Adrenal gland (tissue), 12 donors: Measurements from ENCODE around the gene SOX13. TPM values are rescaled to one million over a fixed set of nuclear protein-coding genes. Genes with fewer than 3 reads are reported as not detected.

Experiments
- DNase-seq, 7 donors: peaks; one replicate each; pipeline ENCODE4 v3.0.0-alpha.2; 2019 to 2020
- H3K27ac ChIP-seq, 5 donors: fragments of 200-600 bp; sonication (generic) in 4 of 5; 1 replicate in 3 of 5; 2 replicates in 2 of 5; pipeline versions ENCODE4 v1.5.1 to v1.8.0; 2016 to 2020; ENCODE audit warnings: mild to moderate bottlenecking in 1 of 5
- H3K27me3 ChIP-seq: fragments of 200-600 bp; 2 replicates; pipeline ENCODE4 v1.8.0; 2021
- H3K36me3 ChIP-seq, 2 donors: fragments of 200-600 bp; replicated peaks in 1 of 2; 1 replicate in 1 of 2; 2 replicates in 1 of 2; pipeline versions ENCODE4 v1.5.1 to v1.8.0; 2018 to 2022
- H3K4me1 ChIP-seq, 2 donors: fragments of 200-600 bp; replicated peaks in 1 of 2; 1 replicate in 1 of 2; 2 replicates in 1 of 2; pipeline versions ENCODE4 v1.5.1 to v1.8.0; 2018 to 2021
- H3K4me3 ChIP-seq, 4 donors: fragments of 200-600 bp; sonication (generic) in 3 of 4; one replicate each; pipeline ENCODE4 v1.5.1; 2016 to 2018
- H3K9me3 ChIP-seq, 3 donors: fragments of 200-600 bp; sonication (generic) in 1 of 3; replicated peaks in 1 of 3; 1 replicate in 2 of 3; 2 replicates in 1 of 3; pipeline versions ENCODE4 v1.5.1 to v1.8.0; 2016 to 2021
- CTCF ChIP-seq, 6 experiments: fragments of 450-650 bp in 4 of 6; fragments of 200-600 bp in 2 of 6; sonication (generic) in 1 of 6; IDR thresholded peaks; 1 replicate in 5 of 6; 2 replicates in 1 of 6; pipeline versions ENCODE4 v1.5.1 to v1.8.0; 2016 to 2021; ENCODE audit warnings: antibody characterized with exemption in 6 of 6, mild to moderate bottlenecking in 2 of 6, moderate library complexity in 1 of 6
- POLR2A ChIP-seq, 2 donors: fragments of 450-650 bp; IDR thresholded peaks; one replicate each; pipeline ENCODE4 v1.6.1; 2017; ENCODE audit warnings: antibody characterized with exemption in 2 of 2, mild to moderate bottlenecking in 2 of 2, moderate library complexity in 1 of 2
- WGBS, 4 donors: extraction: QIAGEN DNeasy Blood & Tissue Kit in 2 of 4; methylation state at CpG; one replicate each; pipeline versions ENCODE4 v1.1.5 to v1.1.7; 2013 to 2017; 5-methylcytosine and 5-hydroxymethylcytosine counted together
- intact Hi-C, 2 donors: fragments of 100-400 bp; cut with DNase I; formaldehyde crosslinking; loops; one replicate each; pipeline versions ENCODE4 v1.14.1 to v1.15.0; 2022 to 2023
- polyA plus RNA-seq, 3 donors: library from polyadenylated mRNA; stranded (reverse); fragments of 200-250 nt in 2 of 3; fragments of 350-450 nt in 1 of 3; fragmentation: Illumina TruSeq in 1 of 3; extraction: RNeasy Lipid Tissue Mini Kit (QIAGEN cat#74804) in 1 of 3; gene quantifications; one replicate each; pipeline ENCODE4 v1.2.3, GENCODE V29; 2013 to 2014
- total RNA-seq, 9 donors: library from RNA; depleted of rRNA in 4 of 9; stranded (reverse); fragments of >200 nt in 4 of 9; fragments of 120-200 nt in 1 of 9; fragmentation: NEBNext Ultra II Directional in 1 of 9; extraction: Animal tissue kit (Norgen Biotek cat#: 25700) in 1 of 9; gene quantifications; one replicate each; pipeline versions ENCODE4 v1.1.0 to v1.2.4, GENCODE V29; 2013 to 2023
- donor health status: healthy with polysubstance abuse.
- donor health status: Bipolar disorder and iron deficiency.
- donor health status: DM: yes; HTN: yes; CAD: no.
- donor health status: DM: no; HTN: no; CAD: no.
- donor health status: DM: no; HTN: no; CAD: no.
- donor health status: DM: yes; HTN: yes; CAD: no.

The SOX13 gene
- total and polyA plus RNA-seq, 12 donors: 4.2 to 44.5 (median 25.6) TPM

GRCh38 chr1:204070895-204071294 is 2.0 kb upstream of the SOX13 start:
- Histone ChIP-seq H3K9me3 (no peaks in the 10 kb centered on the region), H3K27me3 (no peaks in the 10 kb centered on the region), H3K4me1 (peaks cover 5 to 11% of the 10 kb centered on the region in 2 donors), H3K4me3 (no peak overlapping the region), H3K36me3 (no peaks in the 10 kb centered on the region), H3K27ac (no peak overlapping the region)
- WGBS, 4 donors: 90 to 99% (median 95%) methylated on average over 6 of the region's 6 CpGs
- no peak for TF ChIP-seq CTCF (IDR thresholded peaks at IDR 0.05)
- no peak for TF ChIP-seq POLR2A (IDR thresholded peaks at IDR 0.05)
- DNase-seq: no peak
- intact Hi-C loops: loop anchor here in 1 of 2 donors (5.0 kb wide), 1 partner anchor 199 kb away; no protein-coding TSS in a partner anchor

GRCh38 chr1:204073837-204074273 is 940 bp downstream of the SOX13 start:
- H3K9me3 ChIP-seq: no peaks in the 10 kb centered on the region
- peak overlapping the region in 3 of 4 donors; percentile 52 to 80 (median 76) for H3K4me3 ChIP-seq
- TF ChIP-seq CTCF (IDR thresholded peaks at IDR 0.05) (no peak), POLR2A (IDR thresholded peaks at IDR 0.05) (no peak)
- no peaks in the 10 kb centered on the region for H3K27me3 ChIP-seq
- H3K4me1 ChIP-seq: peaks cover 14 to 40% of the 10 kb centered on the region in 2 donors
- intact Hi-C loops: loop anchor here in 1 of 2 donors (5.0 kb wide), 1 partner anchor 202 kb away; no protein-coding TSS in a partner anchor
- H3K36me3 ChIP-seq: no peaks in the 10 kb centered on the region
- H3K27ac ChIP-seq: peak overlapping the region in 4 of 5 donors; percentile 7 to 87 (median 73)
- DNase-seq: peak in 1 of 7 donors; percentile 37
- WGBS, 4 donors: 0 to 1% (median 0%) methylated on average over 5 to 39 of the region's 39 CpGs

- no peaks in the 10 kb centered on the region for H3K9me3 ChIP-seq
- H3K36me3 ChIP-seq: no peaks in the 10 kb centered on the region
- intact Hi-C loops: loop anchor here (5.0 kb wide), 2 partner anchors 53 to 202 kb away; no protein-coding TSS in a partner anchor
- peak; percentile 68 to 84 (median 78) for DNase-seq
- 0 to 4% (median 0%) methylated on average over 9 to 65 of the region's 65 CpGs for WGBS, 4 donors
- peak overlapping the region in 3 of 4 donors; percentile 52 to 80 (median 76) for H3K4me3 ChIP-seq
- peaks cover 17 to 44% of the 10 kb centered on the region in 2 donors for H3K4me1 ChIP-seq
- TF ChIP-seq CTCF (IDR thresholded peaks at IDR 0.05): peak in 1 of 6 experiments; percentile 3
- peak in 1 of 2 donors; percentile 23 for TF ChIP-seq POLR2A (IDR thresholded peaks at IDR 0.05)
- H3K27ac ChIP-seq: peak overlapping the region in 4 of 5 donors; percentile 7 to 87 (median 73)
- H3K27me3 ChIP-seq: no peaks in the 10 kb centered on the region
Observed at GRCh38 chr1:204074274-204075138, 1.6 kb downstream of the SOX13 start.

- TF ChIP-seq POLR2A (IDR thresholded peaks at IDR 0.05): no peak
- TF ChIP-seq CTCF (IDR thresholded peaks at IDR 0.05): no peak
- DNase-seq: peak in 3 of 7 donors; percentile 39 to 46 (median 41)
- peak overlapping the region in 2 of 4 donors; percentile 52 to 80 for H3K4me3 ChIP-seq
- no peaks in the 10 kb centered on the region for H3K27me3 ChIP-seq
- H3K4me1 ChIP-seq: peaks cover 24 to 50% of the 10 kb centered on the region in 2 donors
- H3K36me3 ChIP-seq: no peaks in the 10 kb centered on the region
- H3K9me3 ChIP-seq: no peaks in the 10 kb centered on the region
- peak overlapping the region in 4 of 5 donors; percentile 7 to 87 (median 73) for H3K27ac ChIP-seq
- intact Hi-C loops: loop anchor here (5.0 kb wide), 1 partner anchor 52 kb away; no protein-coding TSS in a partner anchor
- 25 to 37% (median 28%) methylated on average over 20 to 31 of the region's 31 CpGs for WGBS, 4 donors
Observed at GRCh38 chr1:204075139-204075521, 2.2 kb downstream of the SOX13 start.
